ENCODE data around the gene CDC23. TPM values are rescaled to one million over a fixed set of nuclear protein-coding genes. Genes with fewer than 3 reads are reported as not detected.
"Not testable (repeated sequence)": the region's sequence is repeated elsewhere in the genome, so short reads cannot be mapped to it uniquely, and the experiment has no call there.

The CDC23 gene
- total and polyA plus RNA-seq, 2 of the 8 experiments (the other 6 are each of a cell fraction or from before 2014, with no cell fraction given): 32.6 to 45.7 TPM

DNA sequence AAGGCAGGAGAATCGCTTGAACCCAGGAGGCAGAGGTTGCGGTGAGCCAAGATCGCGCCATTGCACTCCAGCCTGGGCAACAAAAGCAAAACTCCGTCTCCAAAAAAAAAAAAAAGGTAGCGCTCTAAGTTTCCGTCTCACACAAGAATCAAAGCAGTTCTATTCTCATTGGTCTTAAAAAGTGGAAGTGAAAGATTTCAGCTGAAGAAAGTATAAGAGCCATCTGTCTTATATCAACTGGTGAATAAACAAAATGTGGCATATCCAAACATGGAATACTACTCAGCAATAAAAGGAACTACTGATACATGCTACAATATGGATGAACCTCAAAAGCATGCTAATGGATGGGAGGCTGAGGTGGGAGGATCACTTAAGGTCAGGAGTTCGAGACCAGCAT is 19.3 kb downstream of the CDC23 start:
- H2AFZ ChIP-seq (ENCODE audit: low read length); H4K8ac ChIP-seq (ENCODE audit: extremely low read depth, insufficient read depth, low read length); H3K9ac ChIP-seq (replicated peaks in 1 of 4; ENCODE audit: extremely low read depth in 1 of 4, low read depth in 3 of 4, low read length in 3 of 4); H2BK20ac ChIP-seq (ENCODE audit: low read length); H3K79me2 ChIP-seq (ENCODE audit: control insufficient read depth in 1 of 2, insufficient read depth in 2 of 2, low read length in 2 of 2); H3K23ac ChIP-seq (ENCODE audit: insufficient read length); H3K9me3 ChIP-seq (ENCODE audit: insufficient read depth in 2 of 2, low read depth in 1 of 2, low read length in 1 of 2); H2BK5ac ChIP-seq (ENCODE audit: low read depth, low read length); H3K23me2 ChIP-seq (ENCODE audit: low read depth, low read length); H3K4me2 ChIP-seq (ENCODE audit: insufficient read depth in 1 of 2, low read depth in 2 of 2, low read length in 2 of 2); CTCF ChIA-PET (ENCODE audit: partially characterized antibody); H3K27ac ChIP-seq (ENCODE audit: low read depth, low read length); H4K5ac ChIP-seq (ENCODE audit: insufficient read length, low read depth, low read length); H3K79me1 ChIP-seq (ENCODE audit: low read depth, low read length); H4K91ac ChIP-seq (replicated peaks; ENCODE audit: insufficient read length, low read length); H4K20me1 ChIP-seq (replicated peaks in 1 of 2; ENCODE audit: control insufficient read depth in 1 of 2, insufficient read depth in 2 of 2, low read length in 2 of 2); H3K18ac ChIP-seq (ENCODE audit: extremely low read depth, low read length); H3K27me3 ChIP-seq (replicated peaks in 1 of 4; ENCODE audit: control insufficient read depth in 3 of 4, extremely low read depth in 1 of 4, insufficient read depth in 3 of 4, low read length in 3 of 4); H3K4ac ChIP-seq (replicated peaks; ENCODE audit: insufficient read length, low read depth, low read length); H3K56ac ChIP-seq (replicated peaks; ENCODE audit: insufficient read length, low read depth, low read length); H3K14ac ChIP-seq (ENCODE audit: insufficient read length); H3K4me3 ChIP-seq (ENCODE audit: extremely low read depth in 1 of 4, insufficient read depth in 2 of 4, low read depth in 3 of 4, low read length in 4 of 4); H2AK5ac ChIP-seq (ENCODE audit: low read depth, low read length); H2BK12ac ChIP-seq (ENCODE audit: low read depth, low read length); H2BK15ac ChIP-seq (ENCODE audit: low read length); H3K4me1 ChIP-seq (replicated peaks in 1 of 4; ENCODE audit: control insufficient read depth in 3 of 4, insufficient read depth in 4 of 4, low read length in 3 of 4); FAIRE-seq; H2BK120ac ChIP-seq (replicated peaks; ENCODE audit: low read depth, low read length); DNase-seq (ENCODE audit: low read depth in 1 of 2, low spot score in 2 of 2): not testable (repeated sequence)
- peaks cover 18 to 73% (median 42%) of the 10 kb centered on the region in 4 experiments; a peak in 7 of 8 replicates for H3K36me3 ChIP-seq (ENCODE audit: control insufficient read depth in 2 of 4, insufficient read depth in 4 of 4, low read length in 3 of 4)
- POLR2A ChIA-PET (ENCODE audit: partially characterized antibody): interaction anchor here (1.9 kb wide), 1 partner anchor 15 kb away, joined by 4 read pairs; the partner anchor contains the start of gene KIF20A
- WGBS, 2 experiments (ENCODE audit: extremely low coverage in 1 of 2, insufficient coverage in 1 of 2, insufficient read length in 1 of 2, insufficient replicate concordance in 2 of 2, low coverage in 1 of 2, low lambda C conversion rate in 2 of 2, missing lambda C conversion rate in 1 of 2): 94% methylated on average over 6 of the region's 8 CpGs; no CpG with 5 or more reads in 1 of the 2 experiments
